SU-DHL-6 (cell line): ENCODE data around the gene EBF3.
A peak's percentile ranks its signal among the peaks of the same experiment; 100 is the strongest.

Source experiments
- H2AFZ ChIP-seq: fragments of 200-600 bp; sonication (generic); 2 replicates; pipeline ENCODE4 v1.6.1; 2014; ENCODE audit warnings: low read depth, mild to moderate bottlenecking, moderate library complexity, mixed read lengths, antibody characterized with exemption, low read length; ENCODE audit not compliant: severe bottlenecking
- H3F3A ChIP-seq: fragments of 200-600 bp; shearing (Covaris generic); 2 replicates; pipeline ENCODE4 v1.6.0; 2016; ENCODE audit warnings: antibody characterized with exemption, mild to moderate bottlenecking; ENCODE audit not compliant: insufficient read depth
- H3K27ac ChIP-seq: fragments of 200-600 bp; sonication (generic); 2 replicates; pipeline ENCODE4 v1.5.1; 2016; ENCODE audit warnings: low read depth, mild to moderate bottlenecking, low read length, moderate library complexity, mixed read lengths
- H3K27me3 ChIP-seq: fragments of 200-600 bp; sonication (generic), shearing (Covaris generic); 2 replicates; pipeline ENCODE4 v1.6.0; 2014; ENCODE audit warnings: mild to moderate bottlenecking, low read length
- H3K36me3 ChIP-seq: fragments of 200-600 bp; sonication (generic); 2 replicates; pipeline ENCODE4 v1.6.1; 2014; ENCODE audit warnings: mild to moderate bottlenecking, low read length, mixed read lengths
- H3K4me2 ChIP-seq: fragments of 300-600, 200-600 bp; shearing (Covaris generic), sonication (generic); 2 replicates; pipeline ENCODE4 v1.6.0; 2014; ENCODE audit warnings: low read length, low read depth, mild to moderate bottlenecking; ENCODE audit not compliant: poor library complexity, severe bottlenecking
- H3K4me3 ChIP-seq: fragments of 200-600 bp; sonication (generic); 2 replicates; pipeline ENCODE4 v1.5.1; 2014; ENCODE audit warnings: antibody characterized with exemption, low read length, mild to moderate bottlenecking, mixed read lengths; ENCODE audit not compliant: insufficient read depth, poor library complexity, severe bottlenecking
- H3K79me2 ChIP-seq: fragments of 200-600 bp; sonication (generic); 2 replicates; pipeline ENCODE4 v1.6.1; 2014; ENCODE audit warnings: mild to moderate bottlenecking, low read length, moderate library complexity; ENCODE audit not compliant: insufficient read depth
- H3K9ac ChIP-seq: fragments of 200-600 bp; sonication (generic); 2 replicates; pipeline ENCODE4 v1.7.0; 2014; ENCODE audit warnings: mild to moderate bottlenecking, low read length
- H3K9me2 ChIP-seq: fragments of 200-600 bp; sonication (generic); replicated peaks from 2 replicates; pipeline ENCODE4 v1.6.1; 2014; ENCODE audit warnings: low read length; ENCODE audit not compliant: insufficient read depth
- H3K9me3 ChIP-seq: fragments of 200-600 bp; sonication (generic); 2 replicates; pipeline ENCODE4 v1.6.1; 2014; ENCODE audit warnings: low read length, mixed read lengths; ENCODE audit not compliant: insufficient read depth
- H4K20me1 ChIP-seq: fragments of 200-600 bp; sonication (generic); 2 replicates; pipeline ENCODE4 v1.6.1; 2014; ENCODE audit warnings: low read depth, mild to moderate bottlenecking, antibody characterized with exemption, low read length, moderate library complexity, mixed read lengths
- EZH2phosphoT487 ChIP-seq: fragments of 200-600 bp; sonication (generic), shearing (Covaris generic); conservative IDR thresholded peaks from 2 replicates; pipeline ENCODE4 v1.6.1; 2018; ENCODE audit warnings: mild to moderate bottlenecking, antibody characterized with exemption, low read length, moderate library complexity, mixed read lengths
- TF ChIP-seq, protein P1 (sequence below): fragments of 200-600 bp; sonication (generic); IDR thresholded peaks from one replicate; pipeline ENCODE4 v1.5.1; 2017; ENCODE audit warnings: antibody characterized with exemption, mild to moderate bottlenecking, low read length, moderate library complexity; ENCODE audit not compliant: insufficient read depth, poor library complexity, severe bottlenecking

EBF3 gene

DNA sequence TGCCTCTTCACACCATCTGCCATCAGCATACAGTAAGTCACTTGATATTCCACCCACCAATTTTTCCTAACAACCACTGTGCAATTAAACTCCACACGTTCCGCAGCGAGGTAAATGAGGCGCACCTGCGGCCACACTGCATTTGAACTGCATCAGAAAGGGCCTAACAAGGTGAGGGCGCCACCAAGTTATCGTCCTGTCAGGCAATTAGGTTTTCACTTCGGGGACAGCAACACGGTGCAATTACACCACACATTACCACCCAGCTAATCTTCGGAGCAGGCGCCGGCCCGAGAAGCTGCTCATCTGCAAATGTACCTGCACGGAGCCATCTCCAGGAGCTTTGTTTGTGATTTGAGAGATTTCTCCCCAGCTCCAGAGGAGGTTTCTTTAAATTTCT lies 84.4 kb downstream of the EBF3 start:
- Histone ChIP-seq H4K20me1 (no peaks in the 10 kb centered on the region), H2AFZ (no peak overlapping the region), H3K9me2 (no peaks in the 10 kb centered on the region), H3K4me2 (no peak overlapping the region), H3K4me3 (no peak overlapping the region), H3K9ac (no peak overlapping the region), H3K79me2 (no peaks in the 10 kb centered on the region), H3K9me3 (no peaks in the 10 kb centered on the region), H3K27ac (no peak overlapping the region), H3F3A (no peaks in the 10 kb centered on the region), H3K36me3 (no peaks in the 10 kb centered on the region), H3K27me3 (no peaks in the 10 kb centered on the region)
- TF ChIP-seq EZH2phosphoT487, result no peak
- TF ChIP-seq, protein P1, sequence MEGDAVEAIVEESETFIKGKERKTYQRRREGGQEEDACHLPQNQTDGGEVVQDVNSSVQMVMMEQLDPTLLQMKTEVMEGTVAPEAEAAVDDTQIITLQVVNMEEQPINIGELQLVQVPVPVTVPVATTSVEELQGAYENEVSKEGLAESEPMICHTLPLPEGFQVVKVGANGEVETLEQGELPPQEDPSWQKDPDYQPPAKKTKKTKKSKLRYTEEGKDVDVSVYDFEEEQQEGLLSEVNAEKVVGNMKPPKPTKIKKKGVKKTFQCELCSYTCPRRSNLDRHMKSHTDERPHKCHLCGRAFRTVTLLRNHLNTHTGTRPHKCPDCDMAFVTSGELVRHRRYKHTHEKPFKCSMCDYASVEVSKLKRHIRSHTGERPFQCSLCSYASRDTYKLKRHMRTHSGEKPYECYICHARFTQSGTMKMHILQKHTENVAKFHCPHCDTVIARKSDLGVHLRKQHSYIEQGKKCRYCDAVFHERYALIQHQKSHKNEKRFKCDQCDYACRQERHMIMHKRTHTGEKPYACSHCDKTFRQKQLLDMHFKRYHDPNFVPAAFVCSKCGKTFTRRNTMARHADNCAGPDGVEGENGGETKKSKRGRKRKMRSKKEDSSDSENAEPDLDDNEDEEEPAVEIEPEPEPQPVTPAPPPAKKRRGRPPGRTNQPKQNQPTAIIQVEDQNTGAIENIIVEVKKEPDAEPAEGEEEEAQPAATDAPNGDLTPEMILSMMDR, result no peak

DNA sequence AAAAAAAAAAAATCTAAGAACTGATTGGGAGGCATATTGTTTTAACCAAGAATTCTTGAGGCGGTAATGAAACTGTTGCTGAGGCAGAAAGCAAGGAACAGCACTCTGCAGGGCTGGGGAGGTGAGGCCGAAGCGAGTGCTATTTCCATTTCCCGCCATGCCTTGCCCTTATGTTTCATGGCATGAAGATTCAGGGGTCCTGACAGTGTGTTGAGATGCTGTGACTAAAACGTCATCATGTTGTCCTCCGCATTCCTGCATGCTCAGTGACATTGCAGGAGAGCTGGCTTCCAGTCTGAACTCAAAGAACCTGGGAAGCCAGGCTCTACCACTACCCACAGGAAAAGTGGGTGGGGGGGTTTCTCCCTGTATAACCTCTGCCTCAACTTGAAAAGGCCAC lies 85.2 kb downstream of the EBF3 start:
- Histone ChIP-seq H3K9me2 (no peaks in the 10 kb centered on the region), H3K79me2 (no peaks in the 10 kb centered on the region), H4K20me1 (no peaks in the 10 kb centered on the region), H3K4me2 (no peak overlapping the region), H3K36me3 (no peaks in the 10 kb centered on the region), H3K4me3 (no peak overlapping the region), H3K9me3 (no peaks in the 10 kb centered on the region), H3K27me3 (no peaks in the 10 kb centered on the region), H3K9ac (no peak overlapping the region), H2AFZ (no peak overlapping the region), H3K27ac (no peak overlapping the region), H3F3A (no peaks in the 10 kb centered on the region)
- TF ChIP-seq, protein P1, result no peak
- TF ChIP-seq EZH2phosphoT487, result no peak

DNA sequence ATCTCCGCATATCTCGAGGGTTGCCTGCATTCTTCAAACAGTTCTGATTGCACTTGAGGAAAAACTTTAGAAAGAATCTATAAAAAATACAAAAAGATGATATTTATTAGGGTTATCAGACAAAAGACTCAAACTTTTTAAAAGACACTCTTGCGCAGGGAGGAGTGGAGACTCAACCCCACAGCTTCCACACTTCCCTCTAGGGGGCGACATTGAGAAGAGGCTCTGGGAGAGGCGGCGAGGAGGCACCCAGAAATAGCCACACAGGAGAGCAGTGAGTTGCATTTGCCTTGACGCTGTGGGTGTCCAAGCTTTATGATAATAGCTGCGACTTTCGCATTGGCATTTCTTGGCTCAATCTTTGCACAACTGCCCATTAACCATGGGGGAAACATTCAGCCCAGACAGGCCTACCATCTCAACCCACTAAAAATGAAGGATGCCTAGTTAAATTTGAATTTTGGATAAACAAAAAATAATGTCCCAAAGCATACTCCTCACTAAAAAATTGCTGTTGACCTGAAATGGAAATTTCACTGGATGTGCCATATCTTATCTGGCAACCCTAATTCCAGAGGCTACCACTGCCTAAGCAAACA lies 86.2 kb downstream of the EBF3 start:
- H3K9me3 ChIP-seq, result no peaks in the 10 kb centered on the region
- no peaks in the 10 kb centered on the region for H4K20me1 ChIP-seq
- H3F3A ChIP-seq, result no peaks in the 10 kb centered on the region
- H3K9me2 ChIP-seq, result no peaks in the 10 kb centered on the region
- H2AFZ ChIP-seq, result no peak overlapping the region
- H3K79me2 ChIP-seq, result no peaks in the 10 kb centered on the region
- H3K27me3 ChIP-seq, result no peaks in the 10 kb centered on the region
- no peak overlapping the region for H3K4me3 ChIP-seq
- no peak overlapping the region for H3K27ac ChIP-seq
- no peak overlapping the region for H3K4me2 ChIP-seq
- TF ChIP-seq, protein P1, result peak; percentile 44
- TF ChIP-seq EZH2phosphoT487, result no peak
- no peak overlapping the region for H3K9ac ChIP-seq
- H3K36me3 ChIP-seq, result no peaks in the 10 kb centered on the region
